Stimulated activated naive B cell treated with anti-CD40 and anti-IgM and Interleukin-4, amounts not matched to agents 10 μg/mL and 1 μg/mL and 100 μg/mL, for 72 hours (primary cell): Measurements from ENCODE around the gene BGLAP.

Source experiments
- ATAC-seq, 2 donors: fragments of 150-1000 bp; cut with Tn5 transposase; replicated peaks; 2 replicates each; pipeline ENCODE4 v1.10.0; 2021; ENCODE audit warnings: moderate library complexity in 1 of 2
- DNase-seq: peaks from one replicate; pipeline ENCODE4 v3.0.0; 2021
- H3K27ac Mint-ChIP-seq: one replicate; pipeline ENCODE4 v1.8.0; 2022; ENCODE audit warnings: mild to moderate bottlenecking, mixed read lengths
- H3K27me3 Mint-ChIP-seq, 2 donors: one replicate each; pipeline ENCODE4 v1.8.0; 2022; ENCODE audit warnings: mixed read lengths in 2 of 2
- H3K36me3 Mint-ChIP-seq, 2 donors: one replicate each; pipeline ENCODE4 v1.8.0; 2022; ENCODE audit warnings: mixed read lengths in 2 of 2, mild to moderate bottlenecking in 1 of 2
- H3K4me1 Mint-ChIP-seq, 2 donors: one replicate each; pipeline ENCODE4 v1.8.0; 2022; ENCODE audit warnings: mixed read lengths in 2 of 2, mild to moderate bottlenecking in 1 of 2
- H3K4me3 Mint-ChIP-seq, 2 donors: one replicate each; pipeline ENCODE4 v1.8.0; 2022; ENCODE audit warnings: mild to moderate bottlenecking in 2 of 2, mixed read lengths in 2 of 2, moderate library complexity in 1 of 2
- H3K9me3 Mint-ChIP-seq, 2 donors: one replicate each; pipeline ENCODE4 v1.8.0; 2022; ENCODE audit warnings: mixed read lengths in 2 of 2, mild to moderate bottlenecking in 1 of 2

BGLAP gene

GRCh38 chr1:156241926-156242325 lies at the start of gene BGLAP:
BGLAP (plus strand) TSS chr1:156242184; CDS start chr1:156242232, 48 bp downstream.
- no peaks in the 10 kb centered on the region for H3K9me3 Mint-ChIP-seq
- DNase-seq (no peak), ATAC-seq (no peak)
- peaks cover 11 to 22% of the 10 kb centered on the region in 2 donors for H3K27me3 Mint-ChIP-seq
- peaks cover 19 to 26% of the 10 kb centered on the region in 2 donors for H3K4me1 Mint-ChIP-seq
- H3K4me3 Mint-ChIP-seq, result no peak within 1 kb of the TSS
- H3K27ac Mint-ChIP-seq, result peak within 1 kb of the TSS; percentile 11
- H3K36me3 Mint-ChIP-seq, result peaks cover 48 to 55% of the 10 kb centered on the region in 2 donors

GRCh38 chr1:156193208-156193487 lies 48.8 kb upstream of the BGLAP start:
- no peak for ATAC-seq
- Mint-ChIP-seq H3K4me1 (peaks cover 24 to 40% of the 10 kb centered on the region in 2 donors), H3K27me3 (no peaks in the 10 kb centered on the region), H3K36me3 (peaks cover 20 to 28% of the 10 kb centered on the region in 2 donors), H3K27ac (peak overlapping the region; percentile 98), H3K4me3 (peak overlapping the region; percentile 90 to 96), H3K9me3 (peaks cover 0 to 2% of the 10 kb centered on the region in 2 donors)
- DNase-seq, result no peak

- Mint-ChIP-seq H3K36me3 (peaks cover 20 to 28% of the 10 kb centered on the region in 2 donors), H3K4me1 (peaks cover 27 to 45% of the 10 kb centered on the region in 2 donors), H3K9me3 (peaks cover 0 to 2% of the 10 kb centered on the region in 2 donors), H3K27ac (peak within 1 kb of the TSS; percentile 98), H3K4me3 (peak within 1 kb of the TSS; percentile 90 to 96), H3K27me3 (no peaks in the 10 kb centered on the region)
- ATAC-seq, result peak; percentile 95 to 97
- DNase-seq, result peak; percentile 98
These were observed 48.3 kb upstream of the BGLAP start, which contains the start of gene SLC25A44 for GRCh38 chr1:156193488-156194299. SLC25A44 (plus strand) TSS chr1:156194104; CDS start chr1:156199848, 5,744 bp downstream.

GRCh38 chr1:156194300-156194652 lies 47.7 kb upstream of the BGLAP start:
- peaks cover 23 to 30% of the 10 kb centered on the region in 2 donors for H3K36me3 Mint-ChIP-seq

GRCh38 chr1:156195853-156196252 lies 46.1 kb upstream of the BGLAP start:
- no peaks in the 10 kb centered on the region for H3K9me3 Mint-ChIP-seq
- no peaks in the 10 kb centered on the region for H3K27me3 Mint-ChIP-seq
- no peak for ATAC-seq
- DNase-seq, result no peak
- H3K4me3 Mint-ChIP-seq, result peak overlapping the region; percentile 21 to 90
- H3K27ac Mint-ChIP-seq, result no peak overlapping the region
- H3K36me3 Mint-ChIP-seq, result peaks cover 36 to 40% of the 10 kb centered on the region in 2 donors
- peaks cover 46 to 64% of the 10 kb centered on the region in 2 donors for H3K4me1 Mint-ChIP-seq

More at GRCh38 chr1:156194300-156194652, 47.7 kb upstream of the BGLAP start:
- Mint-ChIP-seq H3K4me3 (peak overlapping the region; percentile 90 to 96), H3K27ac (peak overlapping the region; percentile 98), H3K4me1 (peaks cover 33 to 51% of the 10 kb centered on the region in 2 donors), H3K27me3 (no peaks in the 10 kb centered on the region), H3K9me3 (no peaks in the 10 kb centered on the region)
- ATAC-seq (peak in 1 of 2 donors; percentile 3), DNase-seq (no peak)

- H3K27me3 Mint-ChIP-seq, result no peaks in the 10 kb centered on the region
- no peak overlapping the region for H3K27ac Mint-ChIP-seq
- DNase-seq, result no peak
- no peak for ATAC-seq
- peaks cover 46 to 64% of the 10 kb centered on the region in 2 donors for H3K4me1 Mint-ChIP-seq
- no peak overlapping the region for H3K4me3 Mint-ChIP-seq
- no peaks in the 10 kb centered on the region for H3K9me3 Mint-ChIP-seq
- peaks cover 36 to 40% of the 10 kb centered on the region in 2 donors for H3K36me3 Mint-ChIP-seq
These were observed 45.5 kb upstream of the BGLAP start for GRCh38 chr1:156196445-156196844.

GRCh38 chr1:156198831-156199349 lies 43.1 kb upstream of the BGLAP start:
- Mint-ChIP-seq H3K4me3 (peak overlapping the region; percentile 35 to 49), H3K4me1 (peaks cover 38 to 51% of the 10 kb centered on the region in 2 donors), H3K27me3 (no peaks in the 10 kb centered on the region), H3K36me3 (peaks cover 32 to 38% of the 10 kb centered on the region in 2 donors), H3K9me3 (no peaks in the 10 kb centered on the region), H3K27ac (peak overlapping the region; percentile 88)
- DNase-seq (no peak), ATAC-seq (peak; percentile 71 to 78)

- no peak for DNase-seq
- no peaks in the 10 kb centered on the region for H3K27me3 Mint-ChIP-seq
- no peak overlapping the region for H3K4me3 Mint-ChIP-seq
- peak overlapping the region; percentile 21 for H3K27ac Mint-ChIP-seq
- H3K36me3 Mint-ChIP-seq, result peaks cover 27 to 32% of the 10 kb centered on the region in 2 donors
- peaks cover 35 to 41% of the 10 kb centered on the region in 2 donors for H3K4me1 Mint-ChIP-seq
- no peak for ATAC-seq
- no peaks in the 10 kb centered on the region for H3K9me3 Mint-ChIP-seq
These were observed 41.9 kb upstream of the BGLAP start for GRCh38 chr1:156200044-156200443.

GRCh38 chr1:156203331-156203730 lies 38.7 kb upstream of the BGLAP start:
- H3K27ac Mint-ChIP-seq, result no peak overlapping the region

GRCh38 chr1:156204686-156205085 lies 37.3 kb upstream of the BGLAP start:
- no peak overlapping the region for H3K4me3 Mint-ChIP-seq
- H3K27me3 Mint-ChIP-seq, result no peaks in the 10 kb centered on the region
- no peak overlapping the region for H3K27ac Mint-ChIP-seq
- H3K9me3 Mint-ChIP-seq, result no peaks in the 10 kb centered on the region
- ATAC-seq (no peak), DNase-seq (no peak)
- H3K4me1 Mint-ChIP-seq, result peaks cover 9 to 11% of the 10 kb centered on the region in 2 donors
- peaks cover 26 to 37% of the 10 kb centered on the region in 2 donors for H3K36me3 Mint-ChIP-seq

More at GRCh38 chr1:156203331-156203730, 38.7 kb upstream of the BGLAP start:
- Mint-ChIP-seq H3K4me3 (no peak overlapping the region), H3K36me3 (peaks cover 26 to 31% of the 10 kb centered on the region in 2 donors), H3K9me3 (no peaks in the 10 kb centered on the region), H3K27me3 (no peaks in the 10 kb centered on the region), H3K4me1 (peaks cover 23 to 24% of the 10 kb centered on the region in 2 donors)
- ATAC-seq (no peak), DNase-seq (no peak)

GRCh38 chr1:156211243-156211642 lies 30.7 kb upstream of the BGLAP start:
- H3K9me3 Mint-ChIP-seq, result no peaks in the 10 kb centered on the region
- ATAC-seq (no peak), DNase-seq (no peak)
- H3K27ac Mint-ChIP-seq, result no peak overlapping the region
- peaks cover 8 to 19% of the 10 kb centered on the region in 2 donors for H3K4me1 Mint-ChIP-seq
- no peak overlapping the region for H3K4me3 Mint-ChIP-seq
- no peaks in the 10 kb centered on the region for H3K27me3 Mint-ChIP-seq
- H3K36me3 Mint-ChIP-seq, result peaks cover 31 to 42% of the 10 kb centered on the region in 2 donors

GRCh38 chr1:156212130-156212529 lies 29.9 kb upstream of the BGLAP start:
- peak overlapping the region; percentile 99 for H3K27ac Mint-ChIP-seq
- no peaks in the 10 kb centered on the region for H3K9me3 Mint-ChIP-seq

GRCh38 chr1:156212833-156213643 lies 28.9 kb upstream of the BGLAP start, which contains the start of gene PMF1:
PMF1 (plus strand) TSS chr1:156213007; CDS start chr1:156213016, 9 bp downstream.
- Mint-ChIP-seq H3K36me3 (peaks cover 30 to 39% of the 10 kb centered on the region in 2 donors), H3K27ac (peak within 1 kb of the TSS; percentile 99), H3K9me3 (no peaks in the 10 kb centered on the region), H3K27me3 (no peaks in the 10 kb centered on the region), H3K4me1 (peaks cover 13 to 28% of the 10 kb centered on the region in 2 donors), H3K4me3 (peak within 1 kb of the TSS; percentile 91 to 98)
- ATAC-seq, result peak; percentile 95 to 97
- peak; percentile 93 for DNase-seq

More at GRCh38 chr1:156212130-156212529, 29.9 kb upstream of the BGLAP start:
- Mint-ChIP-seq H3K4me3 (peak overlapping the region; percentile 91 to 98), H3K27me3 (no peaks in the 10 kb centered on the region), H3K36me3 (peaks cover 31 to 42% of the 10 kb centered on the region in 2 donors), H3K4me1 (peaks cover 8 to 19% of the 10 kb centered on the region in 2 donors)
- DNase-seq, result no peak
- no peak for ATAC-seq

- ATAC-seq (peak in 1 of 2 donors; percentile 3), DNase-seq (no peak)
- Mint-ChIP-seq H3K27me3 (no peaks in the 10 kb centered on the region), H3K27ac (peak overlapping the region; percentile 99), H3K9me3 (no peaks in the 10 kb centered on the region), H3K36me3 (peaks cover 26 to 38% of the 10 kb centered on the region in 2 donors), H3K4me1 (peaks cover 17 to 32% of the 10 kb centered on the region in 2 donors), H3K4me3 (peak overlapping the region; percentile 91 to 98)
These were observed 28.4 kb upstream of the BGLAP start for GRCh38 chr1:156213644-156213966.
